HG03025 (cell line): ENCODE measurements around the gene CDH6.

Source experiments
- ATAC-seq: cut with Tn5 transposase; IDR thresholded peaks from one replicate; pipeline ENCODE4 v1.9.1; 2021; ENCODE audit warnings: mild to moderate bottlenecking, moderate library complexity; ENCODE audit not compliant: unreplicated experiment, low FRiP score

CDH6 gene

DNA sequence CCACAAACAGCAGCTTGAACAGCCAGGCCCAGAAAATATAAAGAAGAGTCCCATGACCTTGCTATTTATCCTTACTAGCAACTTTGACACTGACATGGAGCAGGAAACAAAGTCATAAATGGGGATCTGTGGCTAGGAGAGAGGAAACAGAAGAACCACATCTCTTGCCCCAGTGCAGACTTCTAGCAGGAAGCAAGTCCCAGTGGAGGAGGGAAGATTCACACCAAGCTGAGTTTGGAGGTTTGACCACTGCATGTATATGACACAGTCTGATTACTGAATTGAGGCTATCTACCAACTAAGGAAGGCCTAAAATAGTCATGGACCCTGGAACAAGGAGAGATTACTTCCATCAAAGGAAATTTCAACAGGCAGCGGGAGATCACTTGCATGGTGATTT is 51.4 kb downstream of the CDH6 start:
- no peak for ATAC-seq

DNA sequence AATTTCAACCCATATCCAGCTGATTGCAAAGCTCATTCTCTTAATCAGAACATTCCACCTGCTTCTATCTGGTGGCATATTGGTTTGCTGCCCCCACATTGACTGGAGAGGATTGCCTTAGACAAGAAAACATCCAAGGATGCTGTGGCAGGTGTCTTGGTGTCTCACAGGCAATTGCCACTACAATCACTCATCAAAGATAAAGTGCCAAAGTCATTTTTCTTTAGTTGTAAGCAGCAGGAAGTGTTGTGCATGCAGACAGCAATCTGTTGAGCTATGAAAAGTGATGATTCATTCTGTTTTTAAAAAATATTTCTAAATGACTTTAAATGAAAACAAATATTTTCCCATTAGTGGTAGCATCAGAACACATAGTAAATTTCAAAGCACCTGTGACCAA is 53.9 kb downstream of the CDH6 start:
- ATAC-seq = no peak

DNA sequence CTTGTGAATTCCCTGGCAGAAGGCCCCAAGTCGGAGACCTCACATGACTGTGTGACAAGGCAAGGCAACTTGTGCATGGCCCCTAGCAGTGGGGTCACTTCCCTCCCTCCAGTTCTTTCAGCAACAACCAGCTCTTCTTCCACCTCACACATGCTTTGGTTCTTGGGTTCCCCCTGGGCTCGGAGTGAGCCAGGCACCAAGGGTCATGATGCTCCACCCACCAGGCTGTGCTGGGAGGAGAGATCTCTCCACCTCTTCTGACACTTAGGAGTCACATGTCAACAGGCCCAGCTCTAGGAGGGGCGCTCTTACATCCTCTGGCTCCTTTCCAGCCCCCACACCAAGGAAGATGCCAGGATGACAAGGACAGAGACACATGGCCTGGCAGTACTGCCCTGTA is 56.7 kb downstream of the CDH6 start:
- no peak for ATAC-seq

DNA sequence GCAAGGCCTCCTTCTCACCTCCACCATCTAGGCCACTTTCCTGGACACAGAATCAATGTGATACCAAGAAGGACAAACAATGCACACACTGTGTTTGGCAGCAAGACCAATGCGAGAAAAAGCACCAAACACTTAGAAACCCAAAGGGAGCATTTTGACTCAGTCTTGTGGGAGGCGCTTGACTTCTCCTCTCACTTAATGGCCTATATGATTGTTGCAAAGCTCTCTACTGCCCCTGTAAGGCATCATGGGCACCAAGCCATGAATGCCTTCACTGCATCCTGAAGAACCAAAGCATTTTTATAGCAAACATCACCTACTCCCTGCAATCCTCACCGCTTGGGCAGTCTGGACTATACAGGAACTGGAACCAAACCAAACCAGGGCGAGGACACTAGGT is 57.5 kb downstream of the CDH6 start:
- ATAC-seq = no peak

DNA sequence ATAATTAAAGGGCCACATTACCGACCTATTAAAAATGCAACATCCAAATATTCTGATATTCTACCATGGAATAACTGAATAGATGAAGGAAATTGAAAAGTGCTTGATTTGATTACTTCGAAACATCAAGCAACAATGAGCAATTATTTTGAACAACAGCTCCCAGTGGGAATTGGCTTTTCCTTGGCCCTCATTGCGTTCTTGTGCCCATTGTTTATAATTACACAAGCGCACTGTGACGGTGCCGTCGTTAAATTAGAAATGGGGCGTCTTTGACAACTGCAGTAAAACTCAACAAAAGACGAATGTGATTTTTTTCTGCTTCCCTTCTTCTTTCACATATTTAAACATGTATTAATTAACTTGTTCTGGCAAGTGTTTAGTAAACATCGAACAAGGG is 61.6 kb downstream of the CDH6 start:
- ATAC-seq = no peak

DNA sequence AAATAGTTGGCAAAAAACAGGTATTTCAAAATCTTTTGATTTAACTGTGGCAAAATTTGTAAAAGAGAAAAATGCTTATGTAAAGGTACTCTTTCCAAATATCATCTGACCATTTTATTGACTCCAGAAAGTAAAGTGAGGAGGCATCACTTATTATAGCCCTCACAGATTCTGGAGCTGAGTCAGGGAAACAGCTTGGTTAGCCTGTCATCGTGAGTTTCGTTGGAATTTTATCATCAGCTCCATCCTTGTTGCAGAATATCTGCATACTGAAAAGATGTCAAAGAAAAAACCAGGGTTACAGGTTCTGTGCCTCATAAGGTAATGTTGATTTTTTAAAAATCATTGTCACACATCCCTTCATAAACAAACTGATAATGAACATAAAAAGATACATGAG is 74.8 kb downstream of the CDH6 start:
- ATAC-seq = no peak

DNA sequence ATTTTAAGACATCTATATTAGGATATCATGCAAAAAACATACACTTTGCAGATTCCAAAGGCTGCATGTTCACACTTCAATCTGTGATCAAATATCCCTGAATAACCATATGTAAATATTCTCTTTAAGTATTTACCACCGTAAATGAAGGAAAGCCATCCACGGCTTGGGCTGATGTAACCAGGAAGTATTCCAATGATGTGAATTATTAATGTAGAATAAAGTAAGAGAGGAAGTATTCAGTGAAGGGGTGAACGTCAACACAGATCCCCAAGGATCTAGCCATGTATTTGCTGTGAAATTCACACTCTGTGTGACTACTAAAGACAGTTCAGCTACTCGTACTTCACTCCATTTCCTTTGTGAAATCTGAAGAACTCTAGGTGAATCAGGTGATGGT is 75.2 kb downstream of the CDH6 start:
- no peak for ATAC-seq

DNA sequence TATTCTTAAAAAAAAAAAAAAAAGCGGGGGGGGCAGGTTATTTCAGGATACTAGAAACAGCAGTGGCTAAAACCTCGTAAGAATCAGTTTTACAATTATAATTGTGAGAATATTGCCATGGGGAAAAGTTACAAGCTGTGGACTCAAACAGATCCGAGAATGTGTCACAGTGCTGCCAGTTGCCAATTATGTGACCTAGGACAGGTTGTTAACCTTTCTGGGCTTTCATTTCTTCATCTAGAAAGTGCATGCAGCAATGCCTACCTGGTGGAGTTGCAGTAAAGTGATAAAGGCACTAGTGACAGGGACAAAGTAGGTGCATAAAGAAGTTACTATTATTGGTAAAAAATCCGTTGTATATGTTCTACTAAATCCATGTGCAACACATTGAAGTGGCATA is 75.8 kb downstream of the CDH6 start:
- ATAC-seq = no peak

DNA sequence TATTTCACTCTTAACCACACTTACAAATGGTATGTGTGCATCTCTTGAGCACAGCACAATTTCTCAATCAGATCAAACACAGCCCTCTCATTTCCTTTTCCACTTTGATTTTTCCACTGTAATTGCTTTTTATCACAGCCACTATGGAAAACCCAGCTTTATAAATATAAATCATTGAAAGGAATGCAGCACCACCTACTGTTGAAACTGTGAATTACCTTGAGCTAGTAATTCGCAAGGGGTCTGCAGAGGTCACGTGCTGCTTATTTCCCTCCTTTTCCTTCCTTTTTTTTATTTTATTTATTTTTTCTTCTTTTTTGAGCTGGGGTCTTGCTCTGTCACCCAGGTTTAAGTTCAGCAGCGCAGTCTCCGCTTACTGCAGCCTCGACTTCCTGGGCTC is 76.9 kb downstream of the CDH6 start:
- ATAC-seq = no peak

DNA sequence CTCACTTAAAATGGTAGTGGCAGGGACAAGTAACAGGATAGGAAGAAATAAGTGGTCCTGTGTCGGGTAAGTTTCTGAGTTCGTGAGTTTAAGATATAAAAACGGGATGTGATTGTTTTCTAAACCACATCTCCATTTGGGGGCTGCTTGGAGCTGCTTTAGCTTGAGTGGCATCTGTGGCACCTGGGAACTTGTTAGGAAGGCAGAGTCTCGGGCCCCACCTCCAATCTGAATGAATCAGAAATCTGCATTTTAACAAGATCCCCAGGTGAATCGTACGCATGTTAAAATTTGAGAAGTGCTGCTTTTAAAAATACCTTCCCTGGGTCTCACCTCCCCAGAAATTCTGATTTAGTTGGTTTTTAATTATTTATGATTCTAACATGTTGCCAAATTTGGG is 78.1 kb downstream of the CDH6 start:
- no peak for ATAC-seq

DNA sequence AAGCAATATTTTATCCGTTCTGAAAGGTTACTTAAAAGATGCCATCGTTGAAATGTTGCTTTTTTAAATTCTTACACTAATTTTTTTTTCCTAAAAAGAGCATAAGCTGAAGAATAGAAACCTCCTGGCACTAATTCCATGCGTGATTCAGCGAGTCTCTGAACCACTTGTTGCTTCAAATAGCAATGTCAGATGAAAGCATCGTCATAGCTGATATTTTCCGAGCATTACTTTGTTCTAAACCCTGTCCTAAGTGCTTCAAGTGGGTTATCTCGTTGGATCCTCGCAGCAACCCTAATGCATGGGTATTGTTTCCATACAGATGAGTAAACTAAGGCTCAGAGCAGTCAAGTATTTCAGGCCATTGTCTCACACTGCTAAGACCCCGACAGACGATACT is 79.7 kb downstream of the CDH6 start:
- ATAC-seq = no peak

DNA sequence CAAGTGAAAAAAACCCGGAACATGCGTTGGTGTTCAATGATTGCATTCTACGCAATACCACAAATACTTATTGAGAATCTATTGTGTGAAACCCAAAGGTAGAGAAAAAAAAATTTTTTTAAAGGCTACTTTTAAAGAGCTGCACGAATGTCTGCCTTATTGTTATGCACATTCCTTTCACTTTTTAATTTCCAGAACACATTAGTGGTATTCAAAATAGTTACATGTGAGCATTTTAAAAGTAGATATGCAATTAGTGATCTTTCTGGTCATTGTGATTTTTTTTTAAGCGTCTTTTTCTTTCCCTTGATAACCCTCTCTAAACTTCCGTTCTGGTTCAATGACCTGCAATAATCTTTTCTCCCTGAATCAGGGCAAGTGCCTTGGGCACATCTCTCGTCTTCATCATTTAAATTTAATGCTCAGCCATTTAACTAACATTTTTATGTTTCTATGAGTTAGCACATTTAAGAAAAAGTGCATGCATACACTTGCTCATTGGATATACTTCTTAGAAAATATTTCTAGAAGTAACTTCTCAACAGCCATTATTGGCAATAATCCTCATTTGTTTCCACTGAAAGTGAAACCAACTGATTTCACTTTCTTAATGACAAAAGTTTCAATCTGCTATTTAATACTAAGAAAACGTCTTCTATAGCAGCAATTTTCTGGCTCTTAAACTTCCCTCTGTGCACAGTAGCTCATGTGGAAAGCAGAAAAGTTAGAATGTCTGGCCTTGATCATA is 80.3 kb downstream of the CDH6 start:
- no peak for ATAC-seq

DNA sequence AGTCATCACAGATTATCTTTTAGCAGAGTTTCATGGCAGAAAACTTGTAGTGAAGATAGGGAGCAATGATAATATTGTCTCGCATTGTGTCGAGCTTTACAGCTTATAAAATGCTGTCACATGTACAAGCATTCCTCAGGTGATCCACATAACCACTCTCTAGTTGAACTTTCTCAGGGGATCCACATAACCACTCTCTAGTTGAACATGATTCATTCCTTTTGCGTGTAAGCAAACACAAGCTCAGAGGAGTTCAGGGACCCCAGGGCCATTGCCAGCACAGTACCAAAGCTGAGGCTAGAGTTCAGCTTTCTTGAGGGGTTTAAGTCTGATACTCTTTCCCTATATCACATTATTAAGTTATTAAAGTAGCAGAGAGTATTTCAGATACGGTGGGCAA is 86.7 kb downstream of the CDH6 start:
- no peak for ATAC-seq

DNA sequence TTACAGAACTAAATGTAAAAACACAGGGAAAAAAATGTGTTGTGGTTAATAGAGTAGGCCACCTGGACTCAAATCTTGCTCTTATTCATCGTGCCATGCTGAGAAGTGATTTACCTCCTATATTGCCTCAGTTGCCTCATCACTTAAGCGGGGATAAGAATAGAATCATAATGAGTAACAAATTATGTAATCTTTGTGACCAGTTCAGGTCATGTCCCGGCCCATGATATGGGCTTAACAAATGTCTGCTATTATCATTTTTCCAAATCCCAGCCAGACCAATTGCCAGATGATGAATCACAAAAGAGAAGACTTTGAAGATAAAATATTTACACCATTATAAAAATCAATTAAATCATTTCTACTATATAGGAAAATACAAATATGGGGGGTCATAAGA is 89.8 kb downstream of the CDH6 start:
- no peak for ATAC-seq

DNA sequence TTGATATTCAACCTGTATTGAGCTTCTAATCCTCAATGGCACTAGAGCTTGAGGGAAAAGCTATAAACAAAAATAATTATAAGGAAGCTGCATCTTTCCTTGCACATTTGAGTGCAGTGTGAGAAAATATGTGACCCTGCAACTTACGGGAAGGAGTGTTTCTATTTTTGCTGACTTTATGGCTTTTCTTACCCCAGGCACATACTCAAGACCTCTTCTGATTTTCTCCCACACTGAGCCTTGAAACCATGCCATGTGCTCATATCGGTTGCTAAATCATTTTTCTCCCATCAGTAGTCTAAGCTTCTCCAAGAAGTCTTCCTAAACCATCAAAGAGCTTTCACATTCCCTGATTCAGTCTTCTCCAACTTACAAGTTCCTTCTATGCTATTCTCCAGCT is 91.5 kb downstream of the CDH6 start:
- ATAC-seq = no peak

DNA sequence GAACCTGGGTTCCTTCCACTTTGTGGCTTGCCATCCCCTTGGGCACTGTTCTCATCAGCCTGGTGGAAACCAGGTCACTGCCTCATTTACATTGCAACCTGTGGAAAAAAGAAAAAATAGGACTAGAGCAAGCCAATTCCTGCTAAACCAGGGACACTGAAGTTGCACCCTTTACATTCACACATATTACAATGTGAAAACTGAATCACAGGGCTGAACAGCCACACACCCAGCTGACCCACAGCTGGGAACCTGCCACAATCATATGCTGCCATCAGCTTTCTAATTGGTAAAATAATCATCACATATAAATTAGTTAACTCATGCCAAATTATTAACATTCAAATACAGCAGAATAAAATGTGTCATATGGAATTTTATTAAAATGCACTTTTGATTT is 94.5 kb downstream of the CDH6 start:
- ATAC-seq = no peak

DNA sequence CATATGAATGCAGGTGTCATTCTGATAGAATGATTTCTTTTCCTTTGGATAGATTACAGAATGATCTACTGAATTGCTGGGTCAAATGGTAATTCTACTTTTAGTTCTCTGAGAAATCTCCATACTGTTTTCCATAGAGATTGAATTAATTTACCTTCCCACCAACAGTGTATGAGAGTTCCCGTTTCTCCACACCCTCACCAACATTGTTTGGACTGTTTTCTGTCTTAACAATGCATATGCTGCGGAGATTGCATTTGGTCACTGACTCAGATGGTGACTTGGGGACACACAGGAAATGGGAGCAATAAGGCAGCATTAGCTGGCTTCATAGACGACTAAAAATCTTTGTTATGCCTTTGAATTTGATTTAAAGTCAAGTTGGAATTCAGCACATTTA is 95.9 kb downstream of the CDH6 start:
- no peak for ATAC-seq

DNA sequence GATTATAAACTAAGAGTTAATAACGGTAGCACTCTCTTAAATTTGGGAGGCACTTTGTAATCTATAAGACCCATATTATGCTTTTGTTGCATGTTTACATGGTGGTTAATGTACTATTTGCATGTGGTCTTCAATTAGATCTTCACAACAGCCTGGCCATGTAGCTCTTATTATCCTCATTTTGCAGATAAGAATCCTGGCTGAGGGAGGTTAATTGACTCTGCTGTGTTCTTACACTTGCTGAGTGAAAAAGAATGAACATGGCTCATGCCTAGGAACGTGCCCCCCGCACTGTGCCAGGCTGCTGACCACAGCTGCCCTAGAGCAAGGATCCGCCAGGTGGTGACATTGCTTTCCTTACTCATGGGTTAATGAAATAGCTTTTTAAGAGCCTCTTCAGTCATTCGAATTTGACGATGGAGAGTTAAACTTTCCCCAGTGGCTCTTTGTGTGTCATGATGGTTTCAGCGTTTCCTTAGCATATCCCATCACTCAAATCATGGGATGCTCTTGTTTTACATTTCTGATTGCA is 97.9 kb downstream of the CDH6 start:
- ATAC-seq = no peak

DNA sequence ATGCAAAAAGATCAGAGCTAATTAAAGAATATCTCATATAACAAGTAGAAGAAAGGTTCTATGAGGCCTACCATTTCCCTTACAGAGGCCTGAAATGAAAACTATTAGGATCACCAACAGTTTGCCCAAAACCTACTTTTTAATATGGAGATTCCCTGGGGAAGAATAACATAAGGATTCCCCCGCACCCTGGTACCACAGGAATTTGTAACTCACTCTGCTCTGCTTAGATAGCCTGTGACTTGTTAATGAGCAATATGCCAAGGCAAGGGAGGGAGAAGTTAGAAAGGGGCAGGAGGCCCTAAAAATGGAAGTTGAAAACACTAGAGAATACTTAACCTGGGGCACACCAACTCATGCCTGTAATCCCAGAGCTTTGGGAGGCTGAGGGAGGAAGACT is 107.0 kb downstream of the CDH6 start:
- no peak for ATAC-seq

DNA sequence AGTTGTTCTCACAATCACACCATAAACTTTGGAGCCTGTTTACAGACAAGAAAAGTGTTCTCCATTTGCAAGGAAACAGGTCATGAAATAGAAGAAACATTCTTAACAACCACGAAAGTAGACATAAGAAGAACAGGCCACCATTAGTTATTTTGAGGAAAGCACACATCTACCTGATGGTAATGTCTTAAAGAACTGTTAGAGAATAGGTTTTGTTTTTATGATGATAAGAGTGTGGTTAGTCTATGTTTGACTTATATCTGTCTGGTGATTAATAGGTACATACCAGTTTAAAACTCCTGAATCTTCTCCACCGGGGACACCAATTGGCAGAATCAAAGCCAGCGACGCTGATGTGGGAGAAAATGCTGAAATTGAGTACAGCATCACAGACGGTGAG is 108.3 kb downstream of the CDH6 start:
- ATAC-seq = no peak

DNA sequence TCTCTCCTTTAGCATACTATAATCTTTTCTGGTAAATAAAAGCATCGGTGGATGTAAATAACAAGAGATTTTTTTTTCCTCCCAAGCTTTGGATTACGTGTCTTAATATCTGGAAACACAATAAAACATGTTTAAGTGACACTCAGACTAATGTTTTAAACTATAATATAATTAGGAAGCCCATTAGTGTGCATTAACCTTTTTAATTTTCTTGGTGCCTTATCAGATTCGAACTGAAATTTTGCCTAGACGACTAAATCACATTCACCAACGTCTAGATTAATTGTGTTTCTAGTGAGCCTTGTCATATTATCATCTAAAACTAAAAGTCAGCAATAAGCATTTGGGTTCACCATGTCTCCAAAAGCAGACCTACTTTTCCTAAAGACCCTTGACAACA is 110.2 kb downstream of the CDH6 start:
- no peak for ATAC-seq

DNA sequence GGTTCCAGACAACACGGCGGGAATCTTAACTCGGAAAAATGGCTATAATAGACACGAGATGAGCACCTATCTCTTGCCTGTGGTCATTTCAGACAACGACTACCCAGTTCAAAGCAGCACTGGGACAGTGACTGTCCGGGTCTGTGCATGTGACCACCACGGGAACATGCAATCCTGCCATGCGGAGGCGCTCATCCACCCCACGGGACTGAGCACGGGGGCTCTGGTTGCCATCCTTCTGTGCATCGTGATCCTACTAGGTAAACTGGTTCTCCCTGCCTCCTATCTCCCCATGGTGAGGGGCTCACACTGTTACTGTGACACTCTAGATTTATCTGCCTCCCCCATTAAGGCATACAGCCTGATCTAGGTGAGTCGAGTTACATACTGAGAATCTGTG is 124.2 kb downstream of the CDH6 start:
- ATAC-seq = no peak

DNA sequence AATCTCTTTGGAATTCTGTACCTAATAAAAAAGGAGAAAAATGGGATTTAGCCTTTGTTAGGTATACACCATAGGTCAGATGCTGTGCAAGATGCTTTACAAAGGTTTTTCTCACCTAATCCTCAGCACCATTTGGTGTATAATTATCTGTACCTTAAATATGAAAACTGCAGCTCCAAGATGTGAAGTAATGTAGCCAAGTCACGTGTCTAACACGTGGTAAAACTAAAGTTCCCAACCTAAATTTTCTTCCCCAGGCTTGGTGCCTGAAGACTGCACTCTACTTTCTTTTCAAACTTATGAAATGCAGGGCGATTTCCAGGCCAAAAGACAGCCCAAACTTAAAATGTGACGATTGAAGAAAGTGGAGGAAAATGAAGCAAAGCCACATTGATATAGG is 125.8 kb downstream of the CDH6 start:
- no peak for ATAC-seq
